PFSK-1 (cell line): ENCODE data around the gene MNX1.

Experiments
- POLR2AphosphoS5 ChIP-seq: IDR thresholded peaks from 2 replicates; pipeline ENCODE4 v1.6.1; 2012; ENCODE audit warnings: low read depth, mild to moderate bottlenecking, control low read depth, low read length, moderate library complexity
- SIN3A ChIP-seq: IDR thresholded peaks from 2 replicates; pipeline ENCODE4 v1.6.1; 2012; ENCODE audit warnings: mild to moderate bottlenecking, low read length, moderate library complexity, borderline replicate concordance; ENCODE audit not compliant: insufficient read depth
- TAF1 ChIP-seq: IDR thresholded peaks from 2 replicates; pipeline ENCODE4 v1.6.1; 2012; ENCODE audit warnings: low read length, control low read depth, borderline replicate concordance; ENCODE audit not compliant: insufficient read depth
- TF ChIP-seq, protein P1 (sequence below), 2 experiments: IDR thresholded peaks; 2 replicates each; pipeline versions ENCODE4 v1.6.1 to v1.8.0; 2011 to 2012; ENCODE audit warnings: low read depth in 2 of 2, low read length in 2 of 2, control low read depth in 1 of 2, inconsistent platforms in 1 of 2, mild to moderate bottlenecking in 1 of 2, moderate library complexity in 1 of 2; ENCODE audit not compliant: insufficient read depth in 1 of 2

DNA sequence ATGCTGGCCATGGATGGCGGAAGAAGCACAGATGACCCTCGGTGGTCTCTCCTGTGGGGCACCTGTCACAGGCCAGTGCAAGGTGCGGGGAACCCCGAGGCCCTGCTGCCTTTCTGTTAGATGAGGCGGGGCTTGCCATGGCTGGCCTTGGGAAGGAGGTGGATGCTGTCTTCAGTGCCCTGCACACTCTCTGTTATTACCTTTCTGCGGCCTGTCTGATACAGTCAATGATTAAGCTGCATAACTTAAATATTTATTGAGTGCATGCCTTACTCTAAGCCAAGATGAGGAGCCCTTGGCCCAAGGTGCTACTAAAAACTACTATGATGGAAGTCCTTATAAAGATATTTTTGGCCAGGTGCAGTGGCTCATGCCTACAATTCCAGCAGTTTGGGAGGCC is 36.7 kb upstream of the MNX1 start:
- TF ChIP-seq POLR2AphosphoS5 = no peak
- TF ChIP-seq, protein P1, sequence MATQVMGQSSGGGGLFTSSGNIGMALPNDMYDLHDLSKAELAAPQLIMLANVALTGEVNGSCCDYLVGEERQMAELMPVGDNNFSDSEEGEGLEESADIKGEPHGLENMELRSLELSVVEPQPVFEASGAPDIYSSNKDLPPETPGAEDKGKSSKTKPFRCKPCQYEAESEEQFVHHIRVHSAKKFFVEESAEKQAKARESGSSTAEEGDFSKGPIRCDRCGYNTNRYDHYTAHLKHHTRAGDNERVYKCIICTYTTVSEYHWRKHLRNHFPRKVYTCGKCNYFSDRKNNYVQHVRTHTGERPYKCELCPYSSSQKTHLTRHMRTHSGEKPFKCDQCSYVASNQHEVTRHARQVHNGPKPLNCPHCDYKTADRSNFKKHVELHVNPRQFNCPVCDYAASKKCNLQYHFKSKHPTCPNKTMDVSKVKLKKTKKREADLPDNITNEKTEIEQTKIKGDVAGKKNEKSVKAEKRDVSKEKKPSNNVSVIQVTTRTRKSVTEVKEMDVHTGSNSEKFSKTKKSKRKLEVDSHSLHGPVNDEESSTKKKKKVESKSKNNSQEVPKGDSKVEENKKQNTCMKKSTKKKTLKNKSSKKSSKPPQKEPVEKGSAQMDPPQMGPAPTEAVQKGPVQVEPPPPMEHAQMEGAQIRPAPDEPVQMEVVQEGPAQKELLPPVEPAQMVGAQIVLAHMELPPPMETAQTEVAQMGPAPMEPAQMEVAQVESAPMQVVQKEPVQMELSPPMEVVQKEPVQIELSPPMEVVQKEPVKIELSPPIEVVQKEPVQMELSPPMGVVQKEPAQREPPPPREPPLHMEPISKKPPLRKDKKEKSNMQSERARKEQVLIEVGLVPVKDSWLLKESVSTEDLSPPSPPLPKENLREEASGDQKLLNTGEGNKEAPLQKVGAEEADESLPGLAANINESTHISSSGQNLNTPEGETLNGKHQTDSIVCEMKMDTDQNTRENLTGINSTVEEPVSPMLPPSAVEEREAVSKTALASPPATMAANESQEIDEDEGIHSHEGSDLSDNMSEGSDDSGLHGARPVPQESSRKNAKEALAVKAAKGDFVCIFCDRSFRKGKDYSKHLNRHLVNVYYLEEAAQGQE (IDR thresholded peaks at IDR 0.05; ENCODE audit: insufficient read depth in 1 of 2, low read depth in 2 of 2, low read length in 2 of 2) = no peak
- no peak for TF ChIP-seq TAF1
- no peak for TF ChIP-seq SIN3A
